Measurements from ENCODE around the gene RNASET2.

The RNASET2 gene

GRCh38 chr6:166944666-166945256 lies 11.6 kb downstream of the RNASET2 start:
- no peak for DNase-seq

- DNase-seq, result no peak
These were observed 13.8 kb downstream of the RNASET2 start for GRCh38 chr6:166942393-166943168.

GRCh38 chr6:166940643-166941068 lies 15.7 kb downstream of the RNASET2 start:
- no peak for DNase-seq

DNA sequence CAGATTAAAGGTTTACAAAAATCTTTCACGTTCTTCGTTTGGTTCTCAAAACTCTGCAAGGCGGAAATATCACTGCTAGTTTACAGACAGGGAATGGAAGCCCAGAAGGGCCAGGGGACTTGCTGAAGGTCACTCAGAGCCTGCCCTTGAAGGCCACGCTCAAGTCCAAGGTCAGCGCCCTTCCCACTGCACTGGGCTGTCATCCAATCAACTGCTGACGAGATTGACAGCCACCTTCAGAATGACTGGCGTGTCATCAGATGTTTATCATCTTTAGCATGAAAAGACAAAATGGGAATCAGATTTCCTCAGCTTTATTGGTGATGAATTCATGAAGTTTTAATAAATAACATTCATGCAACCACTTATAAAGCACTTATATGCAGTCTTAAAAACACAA lies 16.5 kb downstream of the RNASET2 start:
- DNase-seq, result no peak

- DNase-seq, result no peak
These were observed 17.0 kb downstream of the RNASET2 start for GRCh38 chr6:166939345-166939744.

GRCh38 chr6:166938704-166939103 lies 17.6 kb downstream of the RNASET2 start:
- no peak for DNase-seq

GRCh38 chr6:166938150-166938549 lies 18.2 kb downstream of the RNASET2 start:
- no peak for DNase-seq

- DNase-seq, result no peak
These were observed 18.6 kb downstream of the RNASET2 start for GRCh38 chr6:166937746-166938145.

- DNase-seq, result no peak
These were observed 20.1 kb downstream of the RNASET2 start for GRCh38 chr6:166936079-166936787.

DNA sequence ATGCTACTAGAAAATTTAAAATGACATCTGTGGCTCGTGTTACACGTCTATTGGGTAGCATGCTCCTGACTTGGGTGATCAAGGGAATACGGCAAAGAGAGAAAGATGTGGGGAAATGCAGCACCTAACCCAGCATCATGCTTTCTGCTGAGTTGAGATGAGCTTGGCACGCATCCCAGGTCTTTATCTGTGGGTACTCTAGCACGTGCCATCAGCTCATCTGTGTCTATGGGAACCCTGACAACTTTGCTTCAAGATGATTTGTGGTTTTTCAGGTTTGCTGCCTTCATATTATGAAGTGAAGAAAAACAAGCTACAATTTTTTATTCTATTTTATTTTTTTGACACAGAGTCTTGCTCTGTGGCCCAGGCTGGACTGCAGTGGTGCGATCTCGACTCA lies 21.0 kb downstream of the RNASET2 start:
- DNase-seq, result no peak

DNA sequence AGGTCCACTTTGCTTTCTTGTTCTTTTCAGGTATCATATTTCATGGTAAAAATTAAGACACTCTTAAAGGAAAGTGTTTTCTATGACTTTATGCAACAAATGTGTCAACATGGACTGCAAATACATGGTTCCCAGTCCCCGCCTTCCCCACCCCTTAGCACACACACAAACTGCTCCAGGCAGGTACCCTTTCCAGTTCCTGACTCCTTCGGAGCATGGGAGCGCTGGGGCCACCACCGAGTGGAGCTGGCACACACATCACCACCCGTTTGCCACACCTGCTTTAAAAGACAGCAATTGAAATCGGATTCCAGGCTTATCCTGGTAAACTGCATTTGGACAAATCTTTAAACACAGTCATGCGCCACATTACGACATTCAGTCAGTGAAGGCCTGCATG lies 22.2 kb downstream of the RNASET2 start:
- no peak for DNase-seq

DNA sequence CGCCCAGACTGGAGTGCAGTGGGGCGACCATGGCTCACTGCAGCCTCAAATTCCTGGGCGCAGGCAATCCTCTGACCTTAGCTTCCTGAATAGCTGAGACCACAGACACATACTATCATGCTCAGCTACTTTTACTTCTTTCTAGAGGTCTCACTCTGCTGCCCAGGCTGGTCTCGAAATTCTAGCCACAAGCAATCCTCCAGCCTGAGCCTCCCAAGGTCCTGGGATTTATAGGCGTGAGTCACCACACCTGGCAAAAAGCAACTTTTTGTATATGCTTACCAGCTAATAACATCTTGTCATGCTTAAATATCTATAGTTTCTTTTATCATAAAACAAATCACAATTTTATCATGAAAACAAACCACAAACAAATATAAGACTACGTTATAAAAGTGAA lies 23.0 kb downstream of the RNASET2 start:
- DNase-seq, result no peak

GRCh38 chr6:166932616-166933015 lies 23.7 kb downstream of the RNASET2 start:
- no peak for DNase-seq

- no peak for DNase-seq
These were observed 24.2 kb downstream of the RNASET2 start for GRCh38 chr6:166932116-166932515.

DNA sequence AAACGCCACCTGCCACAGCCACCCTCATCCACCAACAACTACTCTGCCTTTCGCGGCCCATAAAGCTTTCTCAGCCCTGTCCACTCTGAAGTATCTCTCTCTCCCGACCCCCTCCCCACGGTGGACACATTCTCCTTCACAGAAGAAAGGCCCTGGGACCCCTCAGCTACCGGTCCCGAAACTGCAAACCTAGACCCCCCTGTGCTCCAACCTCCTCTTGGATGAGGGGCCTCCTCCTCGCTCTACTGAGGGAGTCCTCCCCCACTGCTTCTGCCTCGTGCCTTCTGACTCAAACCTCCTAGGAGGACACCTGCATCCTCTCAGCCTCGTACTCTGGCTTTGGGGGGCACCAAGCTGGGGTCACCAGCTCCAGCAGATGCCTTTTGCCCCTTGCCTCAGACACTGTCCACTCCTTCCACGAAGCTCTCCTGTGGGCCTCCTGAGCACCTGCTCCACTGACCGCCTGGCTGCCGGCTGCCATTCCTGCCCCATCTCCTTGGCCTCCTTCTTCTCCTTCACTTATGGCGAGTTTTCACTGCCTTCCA lies 24.9 kb downstream of the RNASET2 start:
- DNase-seq, result no peak

- DNase-seq, result no peak
These were observed 25.9 kb downstream of the RNASET2 start for GRCh38 chr6:166930354-166930891.

- no peak for DNase-seq
These were observed 26.7 kb downstream of the RNASET2 start for GRCh38 chr6:166929542-166930189.

DNA sequence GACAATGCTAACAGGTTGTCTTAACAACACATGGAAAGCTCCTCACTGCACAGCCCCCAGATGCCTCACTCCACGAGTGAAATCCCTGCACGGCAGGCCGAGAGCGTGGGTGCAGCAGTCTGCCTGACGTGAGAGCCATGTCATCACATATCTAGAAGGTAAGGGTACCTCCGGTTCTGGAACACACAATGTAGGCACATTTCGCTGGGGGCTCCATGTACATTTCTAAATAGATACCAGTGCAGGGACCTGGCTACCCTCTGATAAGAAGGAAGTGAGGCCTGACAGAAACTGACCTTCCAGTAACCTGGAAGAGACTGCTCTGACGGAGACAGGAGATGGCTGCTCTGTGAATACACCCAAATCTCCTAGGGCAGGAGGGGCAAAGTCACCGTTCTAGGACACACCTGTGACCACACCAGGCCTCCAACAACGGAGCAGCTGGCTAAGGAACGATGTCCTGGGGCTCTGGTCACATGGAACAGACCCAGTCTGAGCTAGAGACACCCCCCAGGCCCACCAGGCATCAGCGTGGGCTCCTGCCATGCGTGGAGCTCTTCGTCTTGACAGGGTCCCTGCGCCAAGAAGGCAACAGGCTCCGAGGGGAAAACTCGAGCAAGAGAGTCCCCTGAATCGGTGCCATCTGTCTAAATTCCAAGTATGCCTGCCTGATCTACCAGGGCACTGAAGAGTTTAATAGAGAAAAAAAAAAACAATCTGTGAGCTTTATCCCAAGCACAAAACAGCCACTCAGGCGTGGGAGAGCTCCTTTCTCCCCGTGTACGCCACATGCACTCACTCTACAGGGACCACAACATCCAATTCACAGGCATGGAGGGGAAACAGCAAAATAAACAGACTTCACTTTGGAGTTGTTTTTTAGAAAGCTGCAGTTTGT lies 27.5 kb downstream of the RNASET2 start:
- no peak for DNase-seq

DNA sequence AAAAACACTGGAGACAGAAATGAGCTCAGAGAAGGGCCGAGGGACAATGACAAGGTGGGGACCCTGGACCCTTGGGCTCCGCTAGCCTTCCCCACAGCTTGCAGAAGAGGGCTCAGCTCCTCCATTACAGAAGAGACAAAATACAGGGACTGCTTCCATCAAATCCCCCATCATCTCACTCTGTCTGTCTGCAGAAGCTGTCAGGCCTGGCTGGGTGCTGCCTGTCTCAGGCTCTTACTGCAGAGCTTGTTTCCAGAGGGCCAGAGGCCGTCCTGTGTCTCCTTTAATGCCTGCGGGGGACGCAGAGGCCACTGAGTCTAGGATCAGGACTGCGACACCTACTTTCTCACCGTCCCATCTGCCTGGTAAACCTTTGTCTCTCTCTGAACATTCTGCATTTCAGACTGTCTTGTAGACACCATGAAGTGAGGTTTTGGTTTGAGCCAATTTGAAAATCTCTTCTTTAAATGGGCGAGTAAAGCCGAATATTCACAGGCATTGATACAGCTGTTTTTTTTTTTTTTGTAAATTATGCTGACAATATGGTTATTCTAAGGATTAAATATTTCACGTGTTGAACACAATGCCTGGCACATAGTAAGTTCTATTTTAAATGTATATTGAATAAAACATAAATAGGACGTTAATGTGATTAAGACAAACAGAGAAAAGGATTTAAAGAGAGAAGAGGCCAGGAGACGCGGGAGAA lies 28.3 kb downstream of the RNASET2 start:
- no peak for DNase-seq

- no peak for DNase-seq
These were observed 29.0 kb downstream of the RNASET2 start for GRCh38 chr6:166927240-166927934.

Data from hippocampal formation (tissue), 2 donors.